Kasumi-1 (cell line): ENCODE results near the gene AGPAT1.
"Not testable (repeated sequence)": the region's sequence is repeated elsewhere in the genome, so short reads cannot be mapped to it uniquely, and the experiment has no call there.

Experiments used
- DNase-seq, 2 experiments: peaks; one replicate each; lab custom pipeline; 2025; lab: John Stamatoyannopoulos, UW

AGPAT1 gene

GRCh38 chr6:32198866-32199265 is 23.0 kb upstream of the AGPAT1 start:
- DNase-seq = no peak

GRCh38 chr6:32198345-32198696 is 22.4 kb upstream of the AGPAT1 start:
- no peak for DNase-seq

- no peak for DNase-seq
These were observed 21.1 kb upstream of the AGPAT1 start for GRCh38 chr6:32196682-32197616.

- DNase-seq = peak; percentile 30 to 41
These were observed 20.2 kb upstream of the AGPAT1 start for GRCh38 chr6:32195902-32196681.

GRCh38 chr6:32195652-32195901 is 19.7 kb upstream of the AGPAT1 start:
- DNase-seq = peak; percentile 99

GRCh38 chr6:32194825-32195651 is 19.2 kb upstream of the AGPAT1 start:
- peak; percentile 66 to 86 for DNase-seq

- no peak for DNase-seq
These were observed 18.5 kb upstream of the AGPAT1 start for GRCh38 chr6:32194388-32194787.

GRCh38 chr6:32193096-32193495 is 17.2 kb upstream of the AGPAT1 start:
- DNase-seq = not testable (repeated sequence)

- DNase-seq = peak; percentile 83 to 94
These were observed 16.7 kb upstream of the AGPAT1 start, which contains the start of gene GPSM3 for GRCh38 chr6:32192608-32193039. TSS of gene GPSM3 (minus strand) at chr6:32192643. CDS start at chr6:32192513, 130 bp downstream.

GRCh38 chr6:32191696-32192607 is 16.1 kb upstream of the AGPAT1 start:
- DNase-seq = no peak

GRCh38 chr6:32190911-32191677 is 15.2 kb upstream of the AGPAT1 start:
- DNase-seq = no peak

GRCh38 chr6:32190054-32190851 is 14.4 kb upstream of the AGPAT1 start, which contains the start of gene PBX2:
TSS of gene PBX2 (minus strand) at chr6:32190202. CDS start at chr6:32189915, 287 bp downstream.
- DNase-seq = peak; percentile 95 to 96

- no peak for DNase-seq
These were observed 13.8 kb upstream of the AGPAT1 start for GRCh38 chr6:32189742-32190053.

- DNase-seq = no peak
These were observed 13.3 kb upstream of the AGPAT1 start for GRCh38 chr6:32189069-32189741.

- no peak for DNase-seq
These were observed 12.6 kb upstream of the AGPAT1 start for GRCh38 chr6:32188381-32189068.

GRCh38 chr6:32187725-32188380 is 12.0 kb upstream of the AGPAT1 start:
- DNase-seq = not testable (repeated sequence)

GRCh38 chr6:32187009-32187709 is 11.3 kb upstream of the AGPAT1 start:
- peak; percentile 37 to 39 for DNase-seq
